Transverse colon (tissue), 4 donors: ENCODE measurements around the gene KCTD11. TPM values are rescaled to one million over a fixed set of nuclear protein-coding genes. Genes with fewer than 3 reads are reported as not detected.

Source experiments
- DNase-seq: peaks from one replicate; pipeline ENCODE4 v3.0.0-alpha.2; 2019
- H3K27ac ChIP-seq, 4 donors: fragments of 200-600 bp; sonication (generic); 2 replicates each; pipeline ENCODE4 v1.5.1; 2016 to 2018; ENCODE audit warnings: inconsistent platforms in 4 of 4
- H3K27me3 ChIP-seq: fragments of 200-600 bp; sonication (generic); 2 replicates; pipeline ENCODE4 v1.5.1; 2017; ENCODE audit warnings: inconsistent platforms
- H3K36me3 ChIP-seq, 4 donors: fragments of 200-600 bp; sonication (generic); 2 replicates each; pipeline ENCODE4 v1.5.1; 2017 to 2019; ENCODE audit warnings: inconsistent platforms in 4 of 4
- H3K4me1 ChIP-seq, 4 donors: fragments of 200-600 bp; sonication (generic); 2 replicates each; pipeline ENCODE4 v1.5.1; 2017 to 2020; ENCODE audit warnings: inconsistent platforms in 4 of 4
- H3K4me3 ChIP-seq, 4 donors: fragments of 200-600 bp; sonication (generic); 1 replicate in 1 of 4; 2 replicates in 3 of 4; pipeline versions ENCODE4 v1.5.1 to v1.6.1; 2017 to 2019; ENCODE audit warnings: inconsistent platforms in 4 of 4
- H3K9me3 ChIP-seq, 2 donors: fragments of 200-600 bp; sonication (generic); 2 replicates each; pipeline ENCODE4 v1.5.1; 2017 to 2019; ENCODE audit warnings: inconsistent platforms in 2 of 2
- EP300 ChIP-seq: sonication (generic); formaldehyde crosslinking; IDR thresholded peaks from one replicate; pipeline ENCODE4 v1.6.1; 2017; ENCODE audit warnings: antibody characterized with exemption, low read depth
- POLR2A ChIP-seq: fragments of 450-650 bp; IDR thresholded peaks from one replicate; pipeline ENCODE4 v1.6.1; 2016; ENCODE audit warnings: antibody characterized with exemption, mild to moderate bottlenecking, moderate library complexity
- POLR2AphosphoS5 ChIP-seq, 3 donors: sonication (generic); formaldehyde crosslinking; IDR thresholded peaks; one replicate each; pipeline ENCODE4 v1.6.1; 2016; ENCODE audit warnings: antibody characterized with exemption in 3 of 3
- WGBS, 2 donors: methylation state at CpG; one replicate each; pipeline ENCODE4 v1.1.5; 2018; ENCODE audit warnings: low coverage in 1 of 2; 5-methylcytosine and 5-hydroxymethylcytosine counted together
- in situ Hi-C, 4 donors: fragments of 200-750 bp; cut with MboI; loops; one replicate each; pipeline versions ENCODE4 v1.15.0 to v1.15.1; 2017; ENCODE audit warnings: low sequenced_read_pairs in 3 of 4, low pct_ligation_motif_present in 1 of 4, low pct_unique_long_range_greater_than_20kb in 1 of 4
- intact Hi-C: fragments of 100-400 bp; cut with DNase I; formaldehyde crosslinking; loops from one replicate; pipeline ENCODE4 v1.15.1; 2023; ENCODE audit warnings: low total_unique reads
- total RNA-seq, 4 donors: library from RNA; depleted of rRNA; stranded (reverse); fragments of >200 nt; gene quantifications; one replicate each; pipeline ENCODE4 v1.1.0, GENCODE V29; 2016
- TF ChIP-seq, protein P1 (sequence below), 5 experiments: fragments of 200-600 bp in 3 of 5; fragments of 450-650 bp in 2 of 5; sonication (generic) in 3 of 5; IDR thresholded peaks; 1 replicate in 2 of 5; 2 replicates in 3 of 5; pipeline ENCODE4 v1.5.1; 2016 to 2017; ENCODE audit warnings: antibody characterized with exemption in 5 of 5, inconsistent platforms in 3 of 5, mild to moderate bottlenecking in 2 of 5, moderate library complexity in 1 of 5

Gene KCTD11
- total RNA-seq, 4 donors from 2014 or later: 1.2 to 10.8 (median 7.8) TPM

- in situ Hi-C loops (loop anchor here in 1 of 4 donors (25.0 kb wide), 1 partner anchor 290 kb away; the partner anchor contains the start of genes SLC16A11 and SLC16A13), intact Hi-C loops (no loop called here)
- Histone ChIP-seq H3K4me3 (no peak overlapping the region), H3K27me3 (no peaks in the 10 kb centered on the region), H3K4me1 (peaks cover 7 to 21% (median 14%) of the 10 kb centered on the region in 4 donors), H3K27ac (no peak overlapping the region), H3K9me3 (no peaks in the 10 kb centered on the region), H3K36me3 (peaks cover 0 to 6% (median under 1%) of the 10 kb centered on the region in 4 donors)
- TF ChIP-seq, protein P1, sequence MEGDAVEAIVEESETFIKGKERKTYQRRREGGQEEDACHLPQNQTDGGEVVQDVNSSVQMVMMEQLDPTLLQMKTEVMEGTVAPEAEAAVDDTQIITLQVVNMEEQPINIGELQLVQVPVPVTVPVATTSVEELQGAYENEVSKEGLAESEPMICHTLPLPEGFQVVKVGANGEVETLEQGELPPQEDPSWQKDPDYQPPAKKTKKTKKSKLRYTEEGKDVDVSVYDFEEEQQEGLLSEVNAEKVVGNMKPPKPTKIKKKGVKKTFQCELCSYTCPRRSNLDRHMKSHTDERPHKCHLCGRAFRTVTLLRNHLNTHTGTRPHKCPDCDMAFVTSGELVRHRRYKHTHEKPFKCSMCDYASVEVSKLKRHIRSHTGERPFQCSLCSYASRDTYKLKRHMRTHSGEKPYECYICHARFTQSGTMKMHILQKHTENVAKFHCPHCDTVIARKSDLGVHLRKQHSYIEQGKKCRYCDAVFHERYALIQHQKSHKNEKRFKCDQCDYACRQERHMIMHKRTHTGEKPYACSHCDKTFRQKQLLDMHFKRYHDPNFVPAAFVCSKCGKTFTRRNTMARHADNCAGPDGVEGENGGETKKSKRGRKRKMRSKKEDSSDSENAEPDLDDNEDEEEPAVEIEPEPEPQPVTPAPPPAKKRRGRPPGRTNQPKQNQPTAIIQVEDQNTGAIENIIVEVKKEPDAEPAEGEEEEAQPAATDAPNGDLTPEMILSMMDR (IDR thresholded peaks at IDR 0.05): no peak
- TF ChIP-seq POLR2AphosphoS5 (IDR thresholded peaks at IDR 0.05): no peak
- no peak for TF ChIP-seq EP300
- no peak for TF ChIP-seq POLR2A
- DNase-seq: no peak
- WGBS, 2 donors: 80% methylated on average over 17 of the region's 17 CpGs; no CpG with 5 or more reads in 1 of the 2 donors
Measured at GRCh38 chr17:7327501-7327900, 24.5 kb upstream of the KCTD11 start.

GRCh38 chr17:7328009-7328408 lies 24.0 kb upstream of the KCTD11 start:
- intact Hi-C loops: no loop called here
- Histone ChIP-seq H3K4me1 (peaks cover 7 to 21% (median 14%) of the 10 kb centered on the region in 4 donors), H3K4me3 (peak overlapping the region in 1 of 4 donors; percentile 82), H3K27ac (peak overlapping the region in 3 of 4 donors; percentile 90 to 93 (median 91)), H3K36me3 (peaks cover 0 to 6% (median 0%) of the 10 kb centered on the region in 4 donors), H3K9me3 (no peaks in the 10 kb centered on the region), H3K27me3 (no peaks in the 10 kb centered on the region)
- TF ChIP-seq POLR2AphosphoS5 (IDR thresholded peaks at IDR 0.05) (no peak), EP300 (no peak), POLR2A (no peak)
- TF ChIP-seq, protein P1 (IDR thresholded peaks at IDR 0.05): no peak
- in situ Hi-C loops: loop anchor here in 1 of 4 donors (25.0 kb wide), 1 partner anchor 291 kb away; the partner anchor contains the start of genes SLC16A11 and SLC16A13
- WGBS, 2 donors: 86 to 88% methylated on average over 1 of the region's 1 CpG
- no peak for DNase-seq

- Histone ChIP-seq H3K27ac (peak within 1 kb of the TSS; percentile 90 to 95 (median 92)), H3K36me3 (peaks cover 0 to under 1% (median 0%) of the 10 kb centered on the region in 4 donors), H3K4me1 (peaks cover 7 to 21% (median 14%) of the 10 kb centered on the region in 4 donors), H3K4me3 (peak within 1 kb of the TSS; percentile 63 to 89 (median 77)), H3K27me3 (no peaks in the 10 kb centered on the region), H3K9me3 (no peaks in the 10 kb centered on the region)
- in situ Hi-C loops: loop anchor here in 1 of 4 donors (25.0 kb wide), 1 partner anchor 292 kb away; the partner anchor contains the start of genes SLC16A11 and SLC16A13
- 0% methylated on average over 4 to 36 of the region's 50 CpGs for WGBS, 2 donors
- intact Hi-C loops: no loop called here
- DNase-seq: no peak
- TF ChIP-seq POLR2A: no peak
- no peak for TF ChIP-seq EP300
- TF ChIP-seq POLR2AphosphoS5 (IDR thresholded peaks at IDR 0.05): no peak
- TF ChIP-seq, protein P1 (IDR thresholded peaks at IDR 0.05): no peak
Measured at GRCh38 chr17:7328840-7329373, 23.1 kb upstream of the KCTD11 start, which contains the start of gene NEURL4. NEURL4 (minus strand) TSS chr17:7329335; CDS start chr17:7329312, 23 bp downstream.

DNA sequence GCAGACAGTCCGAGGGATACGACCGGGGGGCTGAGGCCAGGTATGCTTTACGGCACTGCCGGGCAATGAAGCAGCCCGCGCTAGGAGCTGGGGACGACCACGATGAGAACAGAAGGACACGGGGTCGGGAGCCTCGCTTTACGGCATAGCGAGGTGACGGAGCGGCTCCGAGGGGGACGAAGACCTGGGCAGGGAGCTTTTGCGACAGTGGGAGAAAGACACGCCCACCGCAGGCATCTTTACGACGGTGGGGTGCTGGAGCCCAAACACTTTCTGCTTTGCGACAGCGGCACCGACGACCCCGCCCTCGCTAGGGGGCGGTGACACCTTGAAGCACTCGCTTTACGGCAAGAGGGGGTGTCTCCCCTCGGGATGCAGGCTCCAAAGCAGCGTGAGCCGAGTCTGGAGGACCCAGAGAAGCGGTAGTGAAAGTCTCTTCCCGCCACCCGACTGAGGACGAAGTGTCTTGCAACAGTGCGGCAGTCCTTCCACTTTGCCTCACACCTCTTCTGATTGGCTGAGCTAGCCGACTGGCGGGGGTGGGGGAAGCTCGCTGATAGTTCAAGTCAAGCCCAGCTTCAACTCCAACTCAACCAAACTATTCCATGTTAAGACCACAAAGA lies 22.5 kb upstream of the KCTD11 start:
- TF ChIP-seq POLR2A (peak; percentile 79), POLR2AphosphoS5 (IDR thresholded peaks at IDR 0.05) (peak; percentile 88 to 93 (median 89))
- TF ChIP-seq, protein P1 (IDR thresholded peaks at IDR 0.05): no peak
- in situ Hi-C loops (loop anchor here in 1 of 4 donors (25.0 kb wide), 1 partner anchor 292 kb away; the partner anchor contains the start of genes SLC16A11 and SLC16A13), intact Hi-C loops (no loop called here)
- peak overlapping the region; percentile 63 to 89 (median 77) for H3K4me3 ChIP-seq
- H3K4me1 ChIP-seq: peaks cover 7 to 21% (median 14%) of the 10 kb centered on the region in 4 donors
- H3K9me3 ChIP-seq: no peaks in the 10 kb centered on the region
- DNase-seq: peak; percentile 99
- no peaks in the 10 kb centered on the region for H3K27me3 ChIP-seq
- no peaks in the 10 kb centered on the region for H3K36me3 ChIP-seq
- H3K27ac ChIP-seq: peak overlapping the region; percentile 90 to 95 (median 92)
- 0% methylated on average over 34 of the region's 43 CpGs; no CpG with 5 or more reads in 1 of the 2 donors for WGBS, 2 donors
